Stimulated activated CD8-positive, alpha-beta memory T cell treated with anti-CD3 and anti-CD28 coated beads, Interleukin-4, amount 100 ng/mL, for 48 hours (primary cell): ENCODE results near the gene VAMP2.

Experiments used
- DNase-seq: peaks from one replicate; pipeline ENCODE4 v3.0.0-alpha.2; 2020

VAMP2 gene

GRCh38 chr17:8141741-8142140 is 21.0 kb downstream of the VAMP2 start:
- no peak for DNase-seq

DNA sequence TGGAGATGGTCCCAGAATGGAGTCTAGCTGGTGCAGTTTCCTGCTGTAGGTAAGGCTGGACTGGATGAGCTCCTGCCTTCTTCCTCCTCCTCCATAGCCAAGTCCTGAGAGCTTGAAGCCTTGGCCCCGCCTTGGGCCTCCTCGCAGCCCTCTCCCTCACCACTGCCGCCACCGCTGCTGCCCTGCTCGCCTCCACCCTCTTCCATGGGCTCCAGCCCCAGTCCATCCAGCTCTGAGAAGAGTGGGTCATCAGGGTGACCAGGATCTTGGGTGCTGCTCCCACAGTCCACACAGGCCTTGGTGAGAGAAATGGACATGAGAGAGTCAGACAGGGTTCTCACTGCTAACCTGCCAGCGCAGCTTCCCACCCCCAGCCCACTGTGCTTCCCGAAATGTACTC is 21.7 kb downstream of the VAMP2 start:
- no peak for DNase-seq

DNA sequence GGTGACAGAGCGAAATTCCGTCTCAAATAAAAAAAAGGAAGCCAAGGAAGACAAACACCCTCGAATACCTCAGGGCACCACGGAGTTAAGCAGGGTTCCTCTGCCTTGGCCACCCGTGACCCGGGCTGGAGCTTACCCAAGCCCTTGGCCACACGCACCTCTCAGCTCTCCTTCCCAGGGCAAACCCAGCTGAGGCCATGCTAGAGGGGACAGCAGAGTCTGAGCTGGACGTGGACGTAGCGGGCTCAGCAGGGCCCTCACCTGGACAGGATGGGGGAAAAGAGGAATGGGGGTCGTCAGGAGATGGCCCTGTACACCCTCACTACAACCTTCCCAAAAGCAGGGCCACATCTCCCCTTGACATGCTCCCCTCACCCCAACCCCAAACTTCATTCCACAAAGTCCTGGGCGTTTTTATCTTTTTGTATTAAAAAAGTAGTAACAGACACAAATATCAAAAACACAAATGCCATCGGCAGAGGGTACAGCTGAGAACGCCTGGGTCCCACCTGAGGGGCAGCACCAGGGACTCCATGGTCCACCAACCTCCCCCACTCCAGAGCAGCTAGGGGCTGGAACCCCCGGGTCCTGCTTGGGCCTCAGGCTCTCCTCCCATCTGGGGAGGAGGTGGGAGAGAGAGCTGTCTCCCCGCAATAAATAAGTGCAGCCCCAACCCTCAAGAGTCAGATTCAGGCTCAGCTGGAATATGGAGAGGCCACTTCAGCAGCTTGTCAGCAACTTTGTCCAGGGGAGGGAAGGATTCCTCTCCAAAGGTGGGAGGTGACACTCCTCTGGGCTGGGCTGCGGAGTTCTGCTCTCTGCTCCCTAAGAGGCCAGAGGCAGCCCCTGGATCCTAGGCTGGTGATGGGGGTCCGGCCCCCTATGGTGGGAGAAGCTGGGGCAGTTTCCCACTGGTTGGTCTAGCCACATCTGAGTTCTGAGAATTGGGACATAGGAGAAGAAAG is 22.4 kb downstream of the VAMP2 start:
- no peak for DNase-seq

DNA sequence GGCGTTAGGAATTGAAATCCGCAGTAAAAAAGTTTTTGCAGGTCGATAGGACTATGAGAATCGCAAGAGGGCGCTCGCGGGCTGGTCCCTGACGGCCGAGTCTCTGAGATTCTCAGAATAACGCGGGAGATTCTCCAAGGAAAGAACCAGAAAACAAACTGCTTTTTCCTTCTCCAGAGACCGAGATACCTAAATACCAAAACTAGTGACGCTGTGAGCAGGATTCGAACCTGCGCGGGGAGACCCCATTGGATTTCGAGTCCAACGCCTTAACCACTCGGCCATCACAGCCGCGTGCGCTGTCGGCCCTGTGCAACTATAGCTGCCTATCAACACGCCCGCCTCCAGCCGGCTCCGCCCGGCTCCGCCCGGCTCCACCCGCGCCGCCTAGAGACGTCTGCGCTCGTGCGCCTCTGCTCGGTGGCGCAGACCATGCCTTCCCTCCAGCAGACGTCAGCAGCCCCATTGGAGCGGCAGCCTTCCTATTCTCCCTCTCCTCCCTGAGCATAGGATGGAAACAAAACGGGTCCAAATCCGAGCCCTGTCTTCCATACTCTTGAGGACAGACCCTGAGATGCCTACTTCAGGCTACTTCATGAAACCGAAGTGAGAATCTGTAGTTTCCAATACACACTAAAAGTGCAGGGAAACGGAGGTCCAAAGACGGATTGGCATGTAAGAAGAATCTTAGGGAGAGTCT is 23.9 kb downstream of the VAMP2 start:
- peak; percentile 99 for DNase-seq

GRCh38 chr17:8138374-8138671 is 24.4 kb downstream of the VAMP2 start:
- no peak for DNase-seq

GRCh38 chr17:8137645-8138373 is 24.9 kb downstream of the VAMP2 start:
- no peak for DNase-seq

DNA sequence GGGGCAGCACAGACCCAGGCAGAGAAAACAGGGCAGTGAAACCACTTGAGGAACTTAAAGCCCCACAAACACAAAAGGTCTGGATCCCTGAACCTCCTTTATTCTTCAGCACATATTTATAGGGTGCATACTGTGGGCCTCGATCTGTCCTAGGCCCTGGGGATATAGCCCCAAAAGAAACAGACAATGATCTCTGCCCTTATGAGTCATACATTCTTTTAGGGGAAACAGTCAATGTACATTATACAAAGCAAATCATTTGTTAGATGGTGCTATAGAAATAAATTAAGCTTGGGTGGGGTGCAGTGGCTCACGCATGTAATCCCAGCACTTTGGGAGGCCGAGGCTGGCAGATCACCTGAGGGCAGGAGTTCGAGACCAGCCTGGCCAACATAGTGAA is 28.8 kb downstream of the VAMP2 start:
- no peak for DNase-seq

GRCh38 chr17:8133399-8133798 is 29.3 kb downstream of the VAMP2 start:
- no peak for DNase-seq

- no peak for DNase-seq
These were observed 30.8 kb downstream of the VAMP2 start for GRCh38 chr17:8131844-8132441.

DNA sequence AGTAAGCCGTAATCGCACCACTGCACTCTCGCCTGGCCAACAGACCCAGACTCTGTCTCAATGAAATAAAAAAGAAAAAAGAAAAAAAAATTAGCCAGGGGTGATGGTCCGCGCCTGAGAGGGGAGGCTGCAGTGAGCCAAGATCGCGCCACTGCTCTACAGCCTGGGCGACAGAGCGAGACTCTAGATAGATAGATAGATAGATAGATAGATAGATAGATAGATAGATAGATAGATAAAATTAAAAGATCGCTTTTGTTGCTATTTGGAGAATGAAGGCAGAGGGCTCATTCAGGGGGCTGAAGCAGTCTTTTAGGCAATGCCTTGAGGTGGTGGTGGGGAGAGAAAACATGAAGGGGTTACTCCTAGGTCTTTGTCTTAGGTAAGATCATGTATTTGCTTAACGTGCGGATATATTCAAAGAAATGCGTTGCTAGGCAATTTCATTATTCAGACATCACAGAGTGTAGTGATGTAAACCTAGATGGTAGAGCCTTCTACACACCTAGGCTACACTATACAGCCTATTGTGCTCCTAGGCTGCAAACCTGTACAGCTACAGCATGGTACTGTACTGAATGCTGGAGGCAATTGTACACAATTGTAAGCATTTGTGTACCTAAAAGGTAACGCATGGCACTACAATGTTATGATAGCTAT is 34.5 kb downstream of the VAMP2 start:
- no peak for DNase-seq

- DNase-seq = peak; percentile 72
These were observed 36.2 kb downstream of the VAMP2 start for GRCh38 chr17:8126491-8127066.

- no peak for DNase-seq
These were observed 36.7 kb downstream of the VAMP2 start for GRCh38 chr17:8125947-8126490.

- peak; percentile 99 for DNase-seq
These were observed 37.4 kb downstream of the VAMP2 start for GRCh38 chr17:8125154-8125946.

- peak; percentile 54 for DNase-seq
These were observed 38.2 kb downstream of the VAMP2 start for GRCh38 chr17:8124350-8125153.

GRCh38 chr17:8123695-8124349 is 38.9 kb downstream of the VAMP2 start, which contains the start of gene HES7:
Gene HES7 (minus strand): TSS chr17:8124106. CDS start chr17:8124084, 22 bp downstream.
- no peak for DNase-seq

DNA sequence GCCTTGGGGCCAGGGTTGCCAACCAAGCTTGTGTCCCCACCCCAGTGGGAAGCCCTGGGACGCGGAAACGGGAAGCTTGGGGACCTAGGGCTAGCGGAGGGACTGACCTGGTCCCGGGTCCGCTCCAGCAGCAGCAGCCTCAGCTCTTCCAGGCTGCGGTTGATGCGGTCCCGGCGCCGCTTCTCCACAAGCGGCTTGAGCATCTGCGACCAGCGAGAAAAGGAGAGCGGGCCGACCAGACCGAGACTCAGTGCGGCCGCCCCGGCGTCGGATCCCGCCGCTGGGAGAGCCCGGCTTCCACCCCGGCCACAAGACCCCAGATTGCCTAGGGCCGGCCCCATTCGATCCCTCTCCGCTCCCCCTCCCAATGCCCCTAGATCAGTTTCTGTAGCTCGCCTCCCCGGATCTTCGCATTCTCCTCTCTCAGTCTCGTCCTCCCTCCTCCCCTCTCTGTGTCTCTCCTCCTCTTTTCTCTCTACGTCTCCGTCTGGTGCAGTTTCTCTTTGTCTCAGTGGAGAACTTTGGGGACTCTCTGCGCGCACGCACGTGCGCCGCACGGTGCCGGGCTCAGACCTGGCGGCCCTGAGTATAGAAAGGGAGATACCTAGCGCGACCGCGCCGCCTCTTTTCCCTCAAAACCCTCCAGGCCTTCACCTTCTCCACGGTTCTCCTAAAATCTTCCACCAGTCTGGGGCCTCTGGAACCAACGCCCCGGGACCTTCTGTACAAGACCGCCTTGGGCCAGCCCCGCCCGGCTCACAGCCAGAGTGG is 39.6 kb downstream of the VAMP2 start:
- DNase-seq = peak; percentile 64

- DNase-seq = peak; percentile 54
These were observed 40.3 kb downstream of the VAMP2 start for GRCh38 chr17:8122422-8122923.

- peak; percentile 80 for DNase-seq
These were observed 40.9 kb downstream of the VAMP2 start for GRCh38 chr17:8121681-8122421.
